AG04450 (cell line): ENCODE results near the gene DDX43. TPM values are rescaled to one million over a fixed set of nuclear protein-coding genes. Genes with fewer than 3 reads are reported as not detected.
A peak's percentile ranks its signal among the peaks of the same experiment; 100 is the strongest.

Experiments used
- CTCF ChIA-PET: fragments of 300-600, 350-600 bp; formaldehyde crosslinking; extraction: SDS; loops from one replicate; lab custom pipeline; 2022; ENCODE audit warnings: antibody characterized with exemption, inconsistent platforms; lab: Charles Lee
- POLR2A ChIA-PET: fragments of 350-600 bp; formaldehyde crosslinking; extraction: SDS; loops from one replicate; lab custom pipeline; 2021; ENCODE audit warnings: antibody characterized with exemption, inconsistent platforms; lab: Yijun Ruan, JAX
- DNase-seq: peaks from one replicate; pipeline ENCODE4 v3.0.0-alpha.2; 2011; ENCODE audit warnings: low read depth, low spot score
- H3K27ac ChIP-seq: one replicate; pipeline ENCODE4 v1.5.1; 2012; ENCODE audit warnings: low read depth, low read length, control low read depth
- H3K27me3 ChIP-seq: one replicate; pipeline ENCODE4 v1.6.0; 2012; ENCODE audit warnings: low read length; ENCODE audit not compliant: control insufficient read depth, insufficient read depth
- H3K4me3 ChIP-seq: 2 replicates; pipeline ENCODE4 v1.5.1; 2011; ENCODE audit warnings: mild to moderate bottlenecking, low read depth, low read length, control low read depth
- H3K9me3 ChIP-seq: 2 replicates; pipeline ENCODE4 v1.5.1; 2012; ENCODE audit warnings: low read length; ENCODE audit not compliant: control insufficient read depth, insufficient read depth
- polyA plus RNA-seq: library from polyadenylated mRNA; depleted of rRNA; stranded (reverse); fragments of >200 nt; gene quantifications from 2 replicates; pipeline ENCODE4 v1.2.3, GENCODE V29; 2011; rRNA removed
- small RNA-seq: library from RNA; depleted of rRNA; stranded (forward); fragments of <200 nt; gene quantifications from one replicate; pipeline ENCODE3, GENCODE V24; 2012; ENCODE audit warnings: low read depth; ENCODE audit not compliant: insufficient read length
- TF ChIP-seq, protein P1 (sequence below): IDR thresholded peaks from 2 replicates; pipeline ENCODE4 v1.5.1; 2011; ENCODE audit warnings: low read depth, low read length, control low read depth, inconsistent platforms

The DDX43 gene
- polyA plus RNA-seq, 1 experiment: 0.37 TPM

- Histone ChIP-seq H3K9me3 (no peaks in the 10 kb centered on the region; the same call in 1 of the 2 replicates), H3K27ac (peak within 1 kb of the TSS; percentile 92), H3K4me3 (peak within 1 kb of the TSS; percentile 76), H3K27me3 (no peaks in the 10 kb centered on the region)
- TF ChIP-seq, protein P1, sequence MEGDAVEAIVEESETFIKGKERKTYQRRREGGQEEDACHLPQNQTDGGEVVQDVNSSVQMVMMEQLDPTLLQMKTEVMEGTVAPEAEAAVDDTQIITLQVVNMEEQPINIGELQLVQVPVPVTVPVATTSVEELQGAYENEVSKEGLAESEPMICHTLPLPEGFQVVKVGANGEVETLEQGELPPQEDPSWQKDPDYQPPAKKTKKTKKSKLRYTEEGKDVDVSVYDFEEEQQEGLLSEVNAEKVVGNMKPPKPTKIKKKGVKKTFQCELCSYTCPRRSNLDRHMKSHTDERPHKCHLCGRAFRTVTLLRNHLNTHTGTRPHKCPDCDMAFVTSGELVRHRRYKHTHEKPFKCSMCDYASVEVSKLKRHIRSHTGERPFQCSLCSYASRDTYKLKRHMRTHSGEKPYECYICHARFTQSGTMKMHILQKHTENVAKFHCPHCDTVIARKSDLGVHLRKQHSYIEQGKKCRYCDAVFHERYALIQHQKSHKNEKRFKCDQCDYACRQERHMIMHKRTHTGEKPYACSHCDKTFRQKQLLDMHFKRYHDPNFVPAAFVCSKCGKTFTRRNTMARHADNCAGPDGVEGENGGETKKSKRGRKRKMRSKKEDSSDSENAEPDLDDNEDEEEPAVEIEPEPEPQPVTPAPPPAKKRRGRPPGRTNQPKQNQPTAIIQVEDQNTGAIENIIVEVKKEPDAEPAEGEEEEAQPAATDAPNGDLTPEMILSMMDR: no peak
- POLR2A ChIA-PET: interaction anchor here (0.6 to 1.5 kb wide), 8 partner anchors 10 to 119 kb away, joined by 3 to 7 read pairs (median 5); partner anchors contain the start of gene CGAS
- CTCF ChIA-PET: interaction anchor here (0.8 to 1.3 kb wide), 3 partner anchors 73 to 1050 kb away, joined by 3 to 7 read pairs (median 4); no protein-coding TSS in a partner anchor
- DNase-seq: peak; percentile 70
These were observed 67.1 kb downstream of the DDX43 start, which contains the start of gene MTO1 for GRCh38 chr6:73461537-73462350. Gene MTO1 (plus strand): TSS chr6:73461737. CDS start chr6:73461855, 118 bp downstream.

Small RNA genes within 50 kb of the gene (small RNA-seq; reads per million reads assigned to genes)
- gene RNU6-975P (not detected), gene RPL39P3 (not detected)

Other genes starting within 250 kb of the DDX43 start
- 0.22 and 0.27 TPM in 2 replicates for gene KHDC1L, start 169.3 kb upstream of the DDX43 start, polyA plus RNA-seq
- gene KHDC1, start 131.6 kb upstream of the DDX43 start, polyA plus RNA-seq: 5.9 and 6.5 TPM in 2 replicates
- gene DPPA5, start 40.6 kb upstream of the DDX43 start, polyA plus RNA-seq: not detected in 2 replicates
- not detected in 2 replicates for gene KHDC3L, start 32.2 kb upstream of the DDX43 start, polyA plus RNA-seq
- gene OOEP, start 24.9 kb upstream of the DDX43 start, polyA plus RNA-seq: not detected in 2 replicates
- gene CGAS, start 57.5 kb downstream of the DDX43 start, polyA plus RNA-seq: 2.0 and 2.1 TPM in 2 replicates
- 21.1 and 23.1 TPM in 2 replicates for gene MTO1, start 66.9 kb downstream of the DDX43 start, polyA plus RNA-seq
- 24,076 and 25,115 TPM in 2 replicates for gene EEF1A1, start 126.2 kb downstream of the DDX43 start, polyA plus RNA-seq